Measurements from ENCODE around the gene MSH5.

GRCh38 chr6:31778193-31778592 lies 38.4 kb downstream of the MSH5 start:
- TF ChIP-seq EZH2phosphoT487 (conservative IDR thresholded peaks at IDR 0.05; ENCODE audit: low read length), result no peak
- no peak for TF ChIP-seq CTCF (IDR thresholded peaks at IDR 0.05; ENCODE audit: insufficient read depth, low read length, poor library complexity, severe bottlenecking)

Measured in SU-DHL-6 (cell line).